22Rv1 (cell line): ENCODE measurements around the gene TTLL9.

Source experiments
- ZFX ChIP-seq: fragments of 450-650 bp; IDR thresholded peaks from 2 replicates; pipeline ENCODE4 v1.6.1; 2017; ENCODE audit warnings: antibody characterized with exemption, borderline replicate concordance
- TF ChIP-seq, protein P1 (sequence below): fragments of 450-650 bp; IDR thresholded peaks from 2 replicates; pipeline ENCODE4 v1.5.1; 2017; ENCODE audit warnings: mild to moderate bottlenecking

- TF ChIP-seq, protein P1, sequence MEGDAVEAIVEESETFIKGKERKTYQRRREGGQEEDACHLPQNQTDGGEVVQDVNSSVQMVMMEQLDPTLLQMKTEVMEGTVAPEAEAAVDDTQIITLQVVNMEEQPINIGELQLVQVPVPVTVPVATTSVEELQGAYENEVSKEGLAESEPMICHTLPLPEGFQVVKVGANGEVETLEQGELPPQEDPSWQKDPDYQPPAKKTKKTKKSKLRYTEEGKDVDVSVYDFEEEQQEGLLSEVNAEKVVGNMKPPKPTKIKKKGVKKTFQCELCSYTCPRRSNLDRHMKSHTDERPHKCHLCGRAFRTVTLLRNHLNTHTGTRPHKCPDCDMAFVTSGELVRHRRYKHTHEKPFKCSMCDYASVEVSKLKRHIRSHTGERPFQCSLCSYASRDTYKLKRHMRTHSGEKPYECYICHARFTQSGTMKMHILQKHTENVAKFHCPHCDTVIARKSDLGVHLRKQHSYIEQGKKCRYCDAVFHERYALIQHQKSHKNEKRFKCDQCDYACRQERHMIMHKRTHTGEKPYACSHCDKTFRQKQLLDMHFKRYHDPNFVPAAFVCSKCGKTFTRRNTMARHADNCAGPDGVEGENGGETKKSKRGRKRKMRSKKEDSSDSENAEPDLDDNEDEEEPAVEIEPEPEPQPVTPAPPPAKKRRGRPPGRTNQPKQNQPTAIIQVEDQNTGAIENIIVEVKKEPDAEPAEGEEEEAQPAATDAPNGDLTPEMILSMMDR, result no peak
- no peak for TF ChIP-seq ZFX
Measured at GRCh38 chr20:31948008-31948407, 77.6 kb downstream of the TTLL9 start.
